DOHH2 (cell line): ENCODE measurements around the gene ERN1.

ENCODE experiments used
- H3F3A ChIP-seq: fragments of 200-600 bp; sonication (generic), shearing (Covaris generic); 2 replicates; pipeline ENCODE4 v1.6.0; 2016; ENCODE audit warnings: antibody characterized with exemption, mild to moderate bottlenecking; ENCODE audit not compliant: control insufficient read depth, insufficient read depth
- H3K27ac ChIP-seq: fragments of 200-600 bp; sonication (generic); 2 replicates; pipeline ENCODE4 v1.5.1; 2014; ENCODE audit warnings: low read depth, mild to moderate bottlenecking, low read length, moderate library complexity
- H3K27me3 ChIP-seq: fragments of 200-600 bp; sonication (generic); 2 replicates; pipeline ENCODE4 v1.6.1; 2014; ENCODE audit warnings: mild to moderate bottlenecking, low read length, mixed read lengths; ENCODE audit not compliant: control insufficient read depth
- H3K36me3 ChIP-seq: fragments of 200-600 bp; sonication (generic); 2 replicates; pipeline ENCODE4 v1.6.1; 2014; ENCODE audit warnings: mild to moderate bottlenecking, low read length, moderate library complexity, mixed read lengths; ENCODE audit not compliant: control insufficient read depth
- H3K4me1 ChIP-seq: fragments of 200-600 bp; sonication (generic); 2 replicates; pipeline ENCODE4 v1.6.1; 2014; ENCODE audit warnings: mild to moderate bottlenecking, low read length, mixed read lengths; ENCODE audit not compliant: control insufficient read depth
- H3K4me2 ChIP-seq: fragments of 200-600 bp; sonication (generic); 2 replicates; pipeline ENCODE4 v1.6.0; 2014; ENCODE audit warnings: mild to moderate bottlenecking, low read length, moderate library complexity
- H3K4me3 ChIP-seq: fragments of 200-600 bp; sonication (generic); 2 replicates; pipeline ENCODE4 v1.5.1; 2014; ENCODE audit warnings: mild to moderate bottlenecking, low read length, mixed read lengths
- H3K79me2 ChIP-seq: fragments of 200-600 bp; sonication (generic); 2 replicates; pipeline ENCODE4 v1.6.1; 2014; ENCODE audit warnings: mild to moderate bottlenecking, low read length, mixed read lengths; ENCODE audit not compliant: control insufficient read depth
- H3K9me2 ChIP-seq: fragments of 200-600 bp; sonication (generic); replicated peaks from 2 replicates; pipeline ENCODE4 v1.6.1; 2014; ENCODE audit warnings: mild to moderate bottlenecking, low read length, mixed read lengths; ENCODE audit not compliant: control insufficient read depth
- H3K9me3 ChIP-seq: fragments of 200-600 bp; sonication (generic); 2 replicates; pipeline ENCODE4 v1.6.1; 2014; ENCODE audit warnings: antibody characterized with exemption, low read length, mixed read lengths; ENCODE audit not compliant: control insufficient read depth, insufficient read depth
- H4K20me1 ChIP-seq: fragments of 200-600 bp; sonication (generic); 2 replicates; pipeline ENCODE4 v1.6.0; 2014; ENCODE audit warnings: low read depth, mild to moderate bottlenecking, antibody characterized with exemption, low read length, moderate library complexity; ENCODE audit not compliant: control insufficient read depth, insufficient read depth
- EZH2phosphoT487 ChIP-seq: fragments of 200-600 bp; sonication (generic); IDR thresholded peaks from 2 replicates; pipeline ENCODE4 v1.6.1; 2017; ENCODE audit warnings: borderline replicate concordance, mild to moderate bottlenecking, antibody characterized with exemption, low read length, moderate library complexity, mixed read lengths
- TF ChIP-seq, protein P1 (sequence below): fragments of 200-600 bp; sonication (generic); IDR thresholded peaks from one replicate; pipeline ENCODE4 v1.5.1; 2014; ENCODE audit warnings: antibody characterized with exemption, mild to moderate bottlenecking, low read depth, low read length; ENCODE audit not compliant: poor library complexity, severe bottlenecking

The ERN1 gene

DNA sequence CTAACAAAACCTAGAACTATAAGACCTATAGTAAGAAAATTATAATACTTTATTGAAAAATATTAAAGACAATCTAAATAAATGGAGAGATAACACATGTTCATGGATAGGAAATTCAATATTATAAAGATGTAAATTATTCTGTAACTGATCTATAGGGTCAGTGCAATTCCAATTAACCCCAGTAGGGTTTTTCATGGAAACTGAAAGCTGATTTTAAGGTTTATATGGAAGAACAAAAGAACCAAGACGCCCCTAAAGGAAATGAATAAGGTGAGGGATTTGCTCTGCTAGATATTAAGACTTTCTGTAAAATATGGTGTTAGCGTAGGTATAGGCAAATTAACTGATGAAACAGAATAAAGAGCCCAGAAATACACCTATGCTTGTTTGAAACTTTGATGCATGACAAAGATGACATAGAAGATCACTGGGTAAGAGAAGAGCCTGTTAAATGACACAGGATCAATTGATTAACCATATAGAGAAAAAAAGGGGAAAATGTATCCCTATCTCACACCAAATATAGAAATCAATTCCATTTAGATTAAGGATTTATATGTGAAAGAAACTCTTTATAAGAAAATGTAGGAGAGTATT is 112.5 kb downstream of the ERN1 start:
- no peak for TF ChIP-seq EZH2phosphoT487
- TF ChIP-seq, protein P1, sequence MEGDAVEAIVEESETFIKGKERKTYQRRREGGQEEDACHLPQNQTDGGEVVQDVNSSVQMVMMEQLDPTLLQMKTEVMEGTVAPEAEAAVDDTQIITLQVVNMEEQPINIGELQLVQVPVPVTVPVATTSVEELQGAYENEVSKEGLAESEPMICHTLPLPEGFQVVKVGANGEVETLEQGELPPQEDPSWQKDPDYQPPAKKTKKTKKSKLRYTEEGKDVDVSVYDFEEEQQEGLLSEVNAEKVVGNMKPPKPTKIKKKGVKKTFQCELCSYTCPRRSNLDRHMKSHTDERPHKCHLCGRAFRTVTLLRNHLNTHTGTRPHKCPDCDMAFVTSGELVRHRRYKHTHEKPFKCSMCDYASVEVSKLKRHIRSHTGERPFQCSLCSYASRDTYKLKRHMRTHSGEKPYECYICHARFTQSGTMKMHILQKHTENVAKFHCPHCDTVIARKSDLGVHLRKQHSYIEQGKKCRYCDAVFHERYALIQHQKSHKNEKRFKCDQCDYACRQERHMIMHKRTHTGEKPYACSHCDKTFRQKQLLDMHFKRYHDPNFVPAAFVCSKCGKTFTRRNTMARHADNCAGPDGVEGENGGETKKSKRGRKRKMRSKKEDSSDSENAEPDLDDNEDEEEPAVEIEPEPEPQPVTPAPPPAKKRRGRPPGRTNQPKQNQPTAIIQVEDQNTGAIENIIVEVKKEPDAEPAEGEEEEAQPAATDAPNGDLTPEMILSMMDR = peak; percentile 45
- peaks cover 22% of the 10 kb centered on the region for H3F3A ChIP-seq
- H3K4me1 ChIP-seq = peaks cover 69% of the 10 kb centered on the region
- H3K9me3 ChIP-seq = no peaks in the 10 kb centered on the region
- peaks cover 58% of the 10 kb centered on the region for H3K79me2 ChIP-seq
- H3K36me3 ChIP-seq = no peaks in the 10 kb centered on the region
- H4K20me1 ChIP-seq = 0 out of 2 replicates have a peak, but pooled peaks cover 4% of the 10 kb centered on the region
- no peak overlapping the region for H3K27ac ChIP-seq
- peak overlapping the region; percentile 77 for H3K4me2 ChIP-seq
- H3K27me3 ChIP-seq = no peaks in the 10 kb centered on the region
- H3K9me2 ChIP-seq = no peaks in the 10 kb centered on the region
- H3K4me3 ChIP-seq = peak overlapping the region; percentile 34; the same call in 1 of the 2 replicates

DNA sequence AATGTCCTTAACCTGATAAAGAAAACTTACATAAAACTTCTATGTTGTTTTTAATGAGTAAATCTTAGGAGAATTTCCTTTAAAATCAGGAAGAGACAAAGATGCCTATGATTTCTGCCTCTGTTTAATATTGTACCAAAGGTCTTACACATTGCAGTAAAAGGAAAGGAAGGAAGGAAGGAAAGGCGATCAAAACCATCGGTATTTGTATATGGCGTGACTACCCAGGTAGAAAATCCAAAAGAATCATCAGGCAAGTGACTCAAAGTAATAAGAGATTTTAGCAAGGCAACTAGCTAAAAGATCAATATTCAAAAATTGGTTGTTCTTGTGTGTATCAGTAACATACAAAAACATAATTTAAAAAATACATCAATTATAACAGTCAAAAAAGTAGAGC is 113.0 kb downstream of the ERN1 start:
- Histone ChIP-seq H3K36me3 (no peaks in the 10 kb centered on the region), H4K20me1 (0 out of 2 replicates have a peak, but pooled peaks cover 4% of the 10 kb centered on the region), H3K4me1 (peaks cover 68% of the 10 kb centered on the region), H3K79me2 (peaks cover 58% of the 10 kb centered on the region), H3K4me3 (peak overlapping the region; percentile 44), H3K27ac (no peak overlapping the region), H3K9me2 (no peaks in the 10 kb centered on the region), H3K9me3 (no peaks in the 10 kb centered on the region), H3K27me3 (no peaks in the 10 kb centered on the region), H3F3A (peaks cover 19% of the 10 kb centered on the region), H3K4me2 (peak overlapping the region; percentile 77)
- no peak for TF ChIP-seq EZH2phosphoT487
- TF ChIP-seq, protein P1 = no peak

DNA sequence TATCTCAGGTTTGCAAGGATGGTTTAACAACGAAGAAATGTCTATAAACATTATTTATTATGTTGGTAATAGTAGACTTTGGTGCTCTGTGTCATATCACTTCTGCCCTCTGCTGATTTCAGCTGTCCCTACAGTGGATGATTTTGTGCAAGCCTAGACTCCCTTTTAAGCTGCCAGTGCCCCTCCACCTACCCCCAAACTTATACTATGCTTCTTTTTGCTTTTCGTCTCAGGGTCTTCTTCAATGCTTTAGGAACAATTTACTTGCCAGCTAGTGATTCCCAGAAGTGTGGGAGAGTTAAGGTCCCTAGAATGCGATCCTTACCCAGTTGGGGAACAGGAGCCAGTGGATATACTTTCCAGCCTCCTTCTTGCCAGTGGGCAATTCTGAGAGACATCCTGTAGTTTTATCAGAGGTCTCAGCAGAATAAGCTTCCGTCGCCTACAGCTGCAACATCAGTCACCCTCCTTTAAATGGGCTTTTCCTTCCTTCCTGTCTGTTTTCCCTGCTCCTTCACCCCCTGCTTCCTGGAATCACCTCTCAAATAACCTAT is 113.6 kb downstream of the ERN1 start:
- no peaks in the 10 kb centered on the region for H3K36me3 ChIP-seq
- H4K20me1 ChIP-seq = 0 out of 2 replicates have a peak, but pooled peaks cover 4% of the 10 kb centered on the region
- H3K4me2 ChIP-seq = peak overlapping the region; percentile 77
- peaks cover 70% of the 10 kb centered on the region for H3K4me1 ChIP-seq
- no peak overlapping the region for H3K27ac ChIP-seq
- H3K9me3 ChIP-seq = no peaks in the 10 kb centered on the region
- TF ChIP-seq, protein P1 = peak; percentile 36
- no peak for TF ChIP-seq EZH2phosphoT487
- H3K9me2 ChIP-seq = no peaks in the 10 kb centered on the region
- H3K4me3 ChIP-seq = peak overlapping the region; percentile 44
- no peaks in the 10 kb centered on the region for H3K27me3 ChIP-seq
- peaks cover 58% of the 10 kb centered on the region for H3K79me2 ChIP-seq
- peaks cover 19% of the 10 kb centered on the region for H3F3A ChIP-seq
